ENCODE results near the gene TEX2. TPM values are rescaled to one million over a fixed set of nuclear protein-coding genes. Genes with fewer than 3 reads are reported as not detected.

TEX2 gene
- total and polyA plus RNA-seq, 7 experiments from 2014 or later: 7.9 to 24.2 (median 14.4) TPM

GRCh38 chr17:64128787-64129514 is 134.1 kb downstream of the TEX2 start:
- Mint-ChIP-seq H3K4me1 (peaks cover 30 to 65% (median 54%) of the 10 kb centered on the region in 7 donors), H3K9me3 (peaks cover 0 to 3% (median 0%) of the 10 kb centered on the region in 11 donors)
- peaks cover 12 to 32% of the 10 kb centered on the region in 2 donors for H3K4me1 ChIP-seq (ENCODE audit: control insufficient read depth in 2 of 2, insufficient read depth in 2 of 2, low read length in 2 of 2)

GRCh38 chr17:64126918-64127317 is 136.1 kb downstream of the TEX2 start:
- Histone ChIP-seq H3K4me1 (ENCODE audit: control insufficient read depth in 2 of 2, insufficient read depth in 2 of 2, low read length in 2 of 2) (peaks cover 12 to 32% of the 10 kb centered on the region in 2 donors), H3K27me3 (ENCODE audit: control insufficient read depth in 2 of 2, insufficient read depth in 2 of 2, low read length in 2 of 2) (no peaks in the 10 kb centered on the region), H3K27ac (ENCODE audit: low read depth, low read length) (no peak overlapping the region), H3K9me3 (ENCODE audit: control insufficient read depth in 2 of 3, low read length in 3 of 3) (no peaks in the 10 kb centered on the region), H3K4me3 (ENCODE audit: low read length) (no peak overlapping the region), H3K36me3 (ENCODE audit: control insufficient read depth in 2 of 3, insufficient read depth in 3 of 3, low read length in 3 of 3) (no peaks in the 10 kb centered on the region)
- Mint-ChIP-seq H3K9me3 (peaks cover 0 to 3% (median 0%) of the 10 kb centered on the region in 11 donors), H3K36me3 (peaks cover 5 to 55% (median 8%) of the 10 kb centered on the region in 5 donors), H3K27me3 (no peaks in the 10 kb centered on the region), H3K4me3 (peak overlapping the region; percentile 28 to 91 (median 47)), H3K27ac (peak overlapping the region in 1 of 9 donors; percentile 9), H3K4me1 (peaks cover 29 to 76% (median 56%) of the 10 kb centered on the region in 7 donors)
- POLR2A ChIA-PET: interaction anchor here (0.6 to 9.0 kb wide), 5 partner anchors 8 to 98 kb away, joined by 3 to 173 read pairs (median 39); no protein-coding TSS in a partner anchor
- intact Hi-C loops (cut with micrococcal nuclease): no loop called here
- no peak for DNase-seq
- no peak for ATAC-seq
- CTCF ChIA-PET: no interaction called here

More at GRCh38 chr17:64128787-64129514, 134.1 kb downstream of the TEX2 start:
- DNase-seq (peak in 3 of 9 donors; percentile 12 to 32 (median 26)), ATAC-seq (no peak)
- ChIA-PET CTCF (interaction anchor here (1.0 to 7.7 kb wide), 4 partner anchors 14 to 101 kb away, joined by 3 to 289 read pairs (median 72); no protein-coding TSS in a partner anchor), POLR2A (interaction anchor here (0.6 to 9.0 kb wide), 24 partner anchors 7 to 377 kb away, joined by 3 to 173 read pairs (median 6); partner anchors contain the start of genes CEP95, DDX5 and ICAM2)
- H3K36me3 Mint-ChIP-seq: peaks cover 1 to 41% (median 7%) of the 10 kb centered on the region in 5 donors
- intact Hi-C loops (cut with micrococcal nuclease): loop anchor here in 1 of 2 donors (1.0 kb wide), 1 partner anchor 8 kb away; no protein-coding TSS in a partner anchor
- H3K27ac Mint-ChIP-seq: peak overlapping the region; percentile 2 to 93 (median 82)
- Histone ChIP-seq H3K27me3 (ENCODE audit: control insufficient read depth in 2 of 2, insufficient read depth in 2 of 2, low read length in 2 of 2) (no peaks in the 10 kb centered on the region), H3K4me3 (ENCODE audit: low read length) (peak overlapping the region; percentile 63), H3K9me3 (ENCODE audit: control insufficient read depth in 2 of 3, low read length in 3 of 3) (no peaks in the 10 kb centered on the region), H3K27ac (ENCODE audit: low read depth, low read length) (peak overlapping the region; percentile 77), H3K36me3 (ENCODE audit: control insufficient read depth in 2 of 3, insufficient read depth in 3 of 3, low read length in 3 of 3) (no peaks in the 10 kb centered on the region)
- no peaks in the 10 kb centered on the region for H3K27me3 Mint-ChIP-seq
- H3K4me3 Mint-ChIP-seq: peak overlapping the region; percentile 85 to 97 (median 94)

DNA sequence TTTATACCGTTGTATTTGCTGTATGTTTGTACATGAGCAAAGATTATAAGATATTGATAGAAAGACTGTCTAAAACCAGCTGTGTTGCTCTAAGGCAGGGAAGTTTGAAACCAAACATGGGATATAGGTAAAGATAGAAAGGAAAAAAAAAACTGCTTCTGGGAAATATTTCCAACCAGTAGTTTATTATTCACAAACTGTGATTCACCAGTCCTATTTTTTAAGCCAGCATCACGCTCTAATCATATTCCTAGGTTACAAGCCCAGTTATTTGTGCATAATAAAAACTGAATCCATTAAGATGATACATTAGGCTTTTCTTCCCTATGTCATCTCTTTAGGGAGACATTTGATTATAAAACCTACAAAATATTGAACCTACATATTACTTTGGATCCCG is 137.1 kb downstream of the TEX2 start:
- ChIA-PET POLR2A (interaction anchor here (0.8 to 9.0 kb wide), 4 partner anchors 20 to 105 kb away, joined by 3 to 173 read pairs (median 3); partner anchors contain the start of gene ICAM2), CTCF (interaction anchor here (0.6 to 1.3 kb wide), 3 partner anchors 62 to 100 kb away, joined by 3 to 4 read pairs (median 3); no protein-coding TSS in a partner anchor)
- Mint-ChIP-seq H3K27ac (peak overlapping the region in 1 of 9 donors; percentile 49), H3K4me3 (peak overlapping the region in 1 of 10 donors; percentile 91), H3K27me3 (no peaks in the 10 kb centered on the region), H3K9me3 (peaks cover 0 to 3% (median 0%) of the 10 kb centered on the region in 11 donors), H3K36me3 (peaks cover 5 to 63% (median 11%) of the 10 kb centered on the region in 5 donors), H3K4me1 (peaks cover 33 to 75% (median 55%) of the 10 kb centered on the region in 7 donors)
- peaks cover 9 to 28% of the 10 kb centered on the region in 2 donors for H3K4me1 ChIP-seq (ENCODE audit: control insufficient read depth in 2 of 2, insufficient read depth in 2 of 2, low read length in 2 of 2)
- H3K9me3 ChIP-seq (ENCODE audit: control insufficient read depth in 2 of 3, low read length in 3 of 3): no peaks in the 10 kb centered on the region
- intact Hi-C loops (cut with micrococcal nuclease): no loop called here
- no peak for ATAC-seq
- H3K4me3 ChIP-seq (ENCODE audit: low read length): no peak overlapping the region
- H3K27me3 ChIP-seq (ENCODE audit: control insufficient read depth in 2 of 2, insufficient read depth in 2 of 2, low read length in 2 of 2): no peaks in the 10 kb centered on the region
- DNase-seq: no peak
- no peak overlapping the region for H3K27ac ChIP-seq (ENCODE audit: low read depth, low read length)
- no peaks in the 10 kb centered on the region for H3K36me3 ChIP-seq (ENCODE audit: control insufficient read depth in 2 of 3, insufficient read depth in 3 of 3, low read length in 3 of 3)

DNA sequence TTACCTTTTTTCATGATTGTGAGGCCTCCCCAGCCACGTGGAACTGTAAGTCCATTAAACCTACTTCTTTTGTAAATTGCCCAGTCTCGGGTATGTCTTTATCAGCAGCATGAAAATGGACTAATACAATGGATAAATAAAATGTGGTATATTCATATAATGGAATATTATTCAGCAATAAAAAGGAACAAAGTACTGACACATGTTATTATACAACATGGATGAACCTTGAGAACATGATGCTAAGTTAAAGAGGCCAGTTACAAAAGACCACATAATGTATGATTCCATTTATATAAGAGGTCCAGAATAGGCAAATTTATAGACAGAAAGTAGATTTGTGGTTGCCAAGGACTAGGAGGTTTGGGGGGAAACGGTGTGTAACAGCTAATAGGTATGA is 138.5 kb downstream of the TEX2 start:
- Histone ChIP-seq H3K9me3 (ENCODE audit: control insufficient read depth in 2 of 3, low read length in 3 of 3) (no peaks in the 10 kb centered on the region), H3K27me3 (ENCODE audit: control insufficient read depth in 2 of 2, insufficient read depth in 2 of 2, low read length in 2 of 2) (no peaks in the 10 kb centered on the region), H3K36me3 (ENCODE audit: control insufficient read depth in 2 of 3, insufficient read depth in 3 of 3, low read length in 3 of 3) (no peaks in the 10 kb centered on the region), H3K27ac (ENCODE audit: low read depth, low read length) (no peak overlapping the region), H3K4me3 (ENCODE audit: low read length) (no peak overlapping the region), H3K4me1 (ENCODE audit: control insufficient read depth in 2 of 2, insufficient read depth in 2 of 2, low read length in 2 of 2) (peaks cover 12 to 34% of the 10 kb centered on the region in 2 donors)
- ATAC-seq (no peak), DNase-seq (no peak)
- Mint-ChIP-seq H3K36me3 (peaks cover 5 to 69% (median 11%) of the 10 kb centered on the region in 5 donors), H3K27ac (no peak overlapping the region), H3K4me1 (peaks cover 38 to 77% (median 56%) of the 10 kb centered on the region in 7 donors), H3K9me3 (peaks cover 0 to 3% (median 0%) of the 10 kb centered on the region in 11 donors), H3K4me3 (peak overlapping the region in 1 of 10 donors; percentile 42), H3K27me3 (no peaks in the 10 kb centered on the region)
- POLR2A ChIA-PET: interaction anchor here (0.8 to 1.6 kb wide), 7 partner anchors 9 to 74 kb away, joined by 3 to 6 read pairs (median 3); no protein-coding TSS in a partner anchor
- intact Hi-C loops (cut with micrococcal nuclease): no loop called here
- CTCF ChIA-PET: interaction anchor here (0.8 to 1.3 kb wide), 6 partner anchors 11 to 205 kb away, joined by 3 to 7 read pairs (median 4); no protein-coding TSS in a partner anchor

DNA sequence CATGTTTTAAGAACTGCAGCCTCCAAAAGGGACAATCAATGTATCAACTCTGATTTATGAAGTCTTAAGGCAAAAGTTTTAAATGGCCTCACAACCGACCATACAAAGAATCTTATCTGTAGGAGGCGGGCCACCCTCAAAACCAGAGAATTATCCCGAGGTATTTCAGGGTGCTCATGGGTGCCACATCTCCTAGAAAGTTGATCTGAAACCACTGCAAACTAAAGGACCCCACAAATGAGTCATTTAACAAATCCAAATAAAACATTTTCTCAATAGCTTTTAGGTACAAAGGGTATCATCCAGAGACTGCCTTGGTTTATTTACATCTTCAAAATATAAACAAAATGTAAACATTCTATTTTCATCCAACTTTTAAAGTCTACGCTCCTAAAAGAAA is 139.9 kb downstream of the TEX2 start:
- Histone ChIP-seq H3K9me3 (ENCODE audit: control insufficient read depth in 2 of 3, low read length in 3 of 3) (no peaks in the 10 kb centered on the region), H3K36me3 (ENCODE audit: control insufficient read depth in 2 of 3, insufficient read depth in 3 of 3, low read length in 3 of 3) (no peaks in the 10 kb centered on the region), H3K27me3 (ENCODE audit: control insufficient read depth in 2 of 2, insufficient read depth in 2 of 2, low read length in 2 of 2) (no peaks in the 10 kb centered on the region), H3K4me3 (ENCODE audit: low read length) (no peak overlapping the region), H3K4me1 (ENCODE audit: control insufficient read depth in 2 of 2, insufficient read depth in 2 of 2, low read length in 2 of 2) (peaks cover 15 to 38% of the 10 kb centered on the region in 2 donors), H3K27ac (ENCODE audit: low read depth, low read length) (no peak overlapping the region)
- peaks cover 32 to 76% (median 54%) of the 10 kb centered on the region in 7 donors for H3K4me1 Mint-ChIP-seq
- ATAC-seq: no peak
- no peak overlapping the region for H3K27ac Mint-ChIP-seq
- H3K36me3 Mint-ChIP-seq: peaks cover 5 to 60% (median 11%) of the 10 kb centered on the region in 5 donors
- DNase-seq: no peak
- H3K27me3 Mint-ChIP-seq: no peaks in the 10 kb centered on the region
- peaks cover 0 to 3% (median 0%) of the 10 kb centered on the region in 11 donors for H3K9me3 Mint-ChIP-seq
- ChIA-PET CTCF (interaction anchor here (1.2 kb wide), 1 partner anchor 94 kb away, joined by 7 read pairs; no protein-coding TSS in a partner anchor), POLR2A (interaction anchor here (2.9 kb wide), 1 partner anchor 7 kb away, joined by 21 read pairs; the partner anchor contains the start of gene ERN1)
- intact Hi-C loops (cut with micrococcal nuclease): no loop called here
- H3K4me3 Mint-ChIP-seq: peak overlapping the region in 1 of 10 donors; percentile 1

Data from naive thymus-derived CD4-positive, alpha-beta T cell (primary cell).